ENCODE data around the gene TBC1D19.
A peak's percentile ranks its signal among the peaks of the same experiment; 100 is the strongest.

Gene TBC1D19

GRCh38 chr4:26782830-26783202 is 198.9 kb downstream of the TBC1D19 start:
- no peak for DNase-seq (ENCODE audit: low spot score)

- DNase-seq (ENCODE audit: low spot score): no peak
Measured at GRCh38 chr4:26784207-26784865, 200.5 kb downstream of the TBC1D19 start.

- DNase-seq (ENCODE audit: low spot score): no peak
Measured at GRCh38 chr4:26785312-26785711, 201.4 kb downstream of the TBC1D19 start.

DNA sequence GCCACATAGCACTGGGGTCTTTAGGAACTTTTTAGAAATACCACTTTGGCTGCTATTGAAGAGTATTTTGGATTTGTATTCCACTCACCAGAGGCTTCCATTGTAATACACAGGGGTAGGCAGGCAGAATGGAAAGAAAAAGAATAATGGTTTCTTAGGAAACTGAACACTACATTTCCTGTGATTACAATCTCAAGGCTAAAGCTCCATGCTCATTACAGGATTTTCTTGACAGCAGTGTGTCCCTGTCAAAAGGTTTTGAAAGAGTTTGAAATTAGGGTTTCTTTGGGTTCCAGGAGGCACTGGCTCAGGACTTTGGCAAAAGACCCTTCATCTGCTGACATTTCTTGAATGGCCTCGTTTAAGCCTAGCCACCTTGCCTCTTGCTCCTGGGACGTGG is 201.9 kb downstream of the TBC1D19 start:
- no peak for DNase-seq (ENCODE audit: low spot score)

GRCh38 chr4:26786916-26787315 is 203.0 kb downstream of the TBC1D19 start:
- DNase-seq (ENCODE audit: low spot score): no peak

GRCh38 chr4:26787461-26788340 is 203.8 kb downstream of the TBC1D19 start:
- DNase-seq (ENCODE audit: low spot score): peak; percentile 23

DNA sequence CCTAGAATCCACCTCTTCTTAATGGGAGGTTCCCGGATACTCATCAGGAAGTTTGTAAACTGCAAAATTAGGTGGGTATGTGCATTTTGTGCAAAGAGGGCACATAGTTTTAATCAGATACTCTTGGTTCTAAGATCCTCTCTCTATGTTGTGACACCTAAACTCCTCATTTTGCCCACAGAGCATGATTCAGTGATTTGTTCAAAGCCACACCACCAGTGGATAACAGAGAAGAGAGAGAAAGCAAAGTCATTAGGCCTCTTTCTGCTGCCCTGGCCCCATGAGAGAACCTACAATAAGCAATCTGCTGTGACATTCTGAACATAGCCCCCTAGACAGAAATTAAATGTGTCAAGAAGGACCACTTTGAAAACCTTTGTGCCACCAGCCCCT is 204.5 kb downstream of the TBC1D19 start:
- DNase-seq (ENCODE audit: low spot score): no peak

DNA sequence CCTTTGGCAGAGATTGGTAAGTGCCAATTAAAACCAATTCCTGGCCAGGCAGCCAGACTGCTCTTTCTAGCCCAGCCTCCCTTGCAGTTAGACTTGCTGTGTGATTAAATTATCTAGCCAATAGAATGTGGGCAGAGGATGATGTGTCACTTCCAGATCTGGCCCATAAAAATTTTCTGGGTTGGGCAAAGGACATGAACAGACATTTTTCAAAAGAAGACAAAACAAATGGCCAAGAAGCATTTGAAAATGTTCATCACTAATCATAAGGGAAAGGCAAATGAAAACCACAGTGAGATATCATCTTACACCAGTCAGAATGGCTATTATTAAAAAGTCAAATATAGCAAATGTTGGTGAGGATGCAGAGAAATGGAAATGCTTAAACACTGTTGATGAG is 205.3 kb downstream of the TBC1D19 start:
- no peak for DNase-seq (ENCODE audit: low spot score)

DNA sequence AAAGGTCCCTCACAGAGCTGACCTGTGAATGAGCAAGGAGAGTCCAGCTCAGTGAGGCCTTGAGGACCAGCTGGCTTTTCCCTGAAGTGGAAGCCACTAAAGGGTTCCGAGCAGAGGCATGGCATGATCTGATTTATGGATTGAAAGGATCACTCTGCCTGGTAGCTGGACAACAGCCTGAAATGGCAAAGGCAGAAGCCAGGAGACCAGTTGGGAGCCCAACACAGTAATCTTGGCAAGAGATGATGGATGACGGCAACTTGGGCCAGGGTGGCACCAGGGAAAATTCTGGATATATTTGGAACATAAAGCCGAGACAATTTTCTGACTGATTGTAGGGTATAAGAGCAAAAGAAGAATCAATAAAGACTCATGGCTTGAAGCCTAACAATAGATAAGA is 207.5 kb downstream of the TBC1D19 start:
- DNase-seq (ENCODE audit: low spot score): no peak

DNA sequence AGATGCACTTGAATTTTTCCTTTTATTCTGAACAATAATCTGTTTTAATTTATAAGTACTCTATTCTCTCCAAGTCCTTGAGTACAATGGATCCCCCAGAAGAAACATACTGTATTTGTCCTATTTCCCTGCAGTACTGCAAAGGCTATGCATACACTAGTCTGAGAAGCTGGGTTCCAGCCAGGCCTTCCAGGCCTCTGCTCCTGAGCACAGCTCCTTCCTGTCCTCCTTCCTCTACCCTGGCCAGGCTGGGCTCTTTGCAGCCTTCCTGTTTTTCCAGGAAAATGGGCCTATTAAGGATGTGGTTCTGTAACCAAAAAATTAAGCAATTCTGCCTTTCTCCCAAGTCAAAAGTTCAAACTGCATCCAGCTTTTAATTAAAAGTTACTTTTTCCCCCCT is 208.8 kb downstream of the TBC1D19 start:
- no peak for DNase-seq (ENCODE audit: low spot score)

GRCh38 chr4:26793735-26794134 is 209.9 kb downstream of the TBC1D19 start:
- no peak for DNase-seq (ENCODE audit: low spot score)

- no peak for DNase-seq (ENCODE audit: low spot score)
Measured at GRCh38 chr4:26796081-26796480, 212.2 kb downstream of the TBC1D19 start.

GRCh38 chr4:26802790-26803189 is 218.9 kb downstream of the TBC1D19 start:
- DNase-seq (ENCODE audit: low spot score): no peak

- no peak for DNase-seq (ENCODE audit: low spot score)
Measured at GRCh38 chr4:26803211-26803861, 219.5 kb downstream of the TBC1D19 start.

- DNase-seq (ENCODE audit: low spot score): no peak
Measured at GRCh38 chr4:26804451-26804850, 220.6 kb downstream of the TBC1D19 start.

- DNase-seq (ENCODE audit: low spot score): no peak
Measured at GRCh38 chr4:26804925-26805324, 221.0 kb downstream of the TBC1D19 start.
